ENCODE data around the gene NRROS. TPM values are rescaled to one million over a fixed set of nuclear protein-coding genes. Genes with fewer than 3 reads are reported as not detected.
A peak's percentile ranks its signal among the peaks of the same experiment; 100 is the strongest.
"Not testable (repeated sequence)": the region's sequence is repeated elsewhere in the genome, so short reads cannot be mapped to it uniquely, and the experiment has no call there.

The NRROS gene
- total RNA-seq, 1 donor from 2014 or later = 10.0 TPM

DNA sequence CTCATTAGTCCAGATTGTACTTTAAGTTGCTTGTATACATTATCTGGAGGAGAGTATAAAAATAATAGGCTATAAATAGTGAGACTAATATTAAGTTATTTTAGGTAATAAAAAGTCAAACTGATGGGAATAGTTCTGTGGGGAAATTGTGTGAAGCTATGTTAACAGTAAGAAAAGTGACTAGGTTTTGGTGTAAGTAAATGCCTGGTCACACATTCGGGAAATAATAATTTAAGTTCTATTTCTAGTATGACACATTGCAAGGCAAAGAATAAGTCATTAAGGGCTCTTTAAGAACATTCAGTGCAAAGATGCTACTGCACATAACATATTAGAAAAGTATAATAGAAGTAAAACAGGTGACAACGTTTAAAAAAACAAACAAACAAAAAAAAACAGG, 18.8 kb upstream of the NRROS start:
- no peak for DNase-seq (ENCODE audit: low spot score)
- ATAC-seq = no peak
- intact Hi-C loops (cut with DNase I) = no loop called here

DNA sequence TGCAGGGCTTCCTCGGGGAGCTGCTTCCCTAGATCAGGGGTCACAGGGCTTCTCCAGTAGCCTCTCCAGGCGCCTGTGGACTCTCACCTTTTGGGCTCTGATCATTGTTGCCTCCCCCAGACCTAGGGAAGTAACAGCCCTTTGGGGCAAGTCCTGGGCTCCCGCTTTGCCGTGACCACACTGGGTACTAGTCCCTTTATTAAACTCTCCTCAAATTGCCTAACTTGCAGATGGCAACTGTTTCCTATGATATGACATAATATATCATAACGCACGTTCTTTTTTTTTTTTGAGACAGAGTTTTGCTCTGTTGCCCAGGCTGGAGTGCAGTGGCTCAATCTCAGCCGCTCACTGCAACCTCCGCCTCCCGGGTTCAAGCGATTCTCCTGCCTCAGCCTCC, 17.9 kb upstream of the NRROS start:
- DNase-seq (ENCODE audit: low spot score) (no peak), ATAC-seq (no peak)
- intact Hi-C loops (cut with DNase I) = no loop called here

DNA sequence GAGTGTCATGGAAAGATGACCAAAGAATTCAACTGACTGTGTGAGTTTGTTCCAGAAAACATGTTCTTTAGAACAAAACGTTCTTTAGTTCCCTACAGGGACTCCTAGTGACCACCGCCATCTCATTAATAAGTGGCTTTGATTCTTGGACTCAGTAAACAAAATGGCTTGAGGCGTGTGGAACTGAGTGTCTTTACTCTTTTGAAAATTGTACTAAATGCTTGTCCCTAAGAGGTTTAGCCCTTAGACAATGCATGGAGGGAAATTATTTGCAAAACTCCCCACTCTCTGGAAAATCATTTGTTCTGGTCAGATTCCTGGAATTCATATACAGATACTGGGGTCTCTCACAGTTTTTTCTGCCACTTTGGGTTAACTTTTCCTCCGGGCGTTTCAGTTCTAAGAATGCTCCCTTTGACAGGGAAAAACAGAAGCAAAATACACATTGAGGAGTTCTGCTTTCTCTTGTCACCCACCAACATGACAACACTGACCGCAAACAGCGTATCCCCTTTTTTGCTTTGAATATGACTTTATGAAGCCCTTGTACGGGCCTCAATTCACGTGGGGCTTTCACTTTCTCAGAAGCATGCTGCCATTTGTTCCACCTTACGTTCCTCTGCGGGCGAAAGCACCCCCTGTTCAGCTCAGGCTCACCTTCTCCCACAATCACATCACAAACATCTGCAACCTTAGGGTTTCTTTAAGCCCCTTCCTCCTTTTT, 15.3 kb upstream of the NRROS start:
- ATAC-seq (peak; percentile 80), DNase-seq (ENCODE audit: low spot score) (no peak)
- intact Hi-C loops (cut with DNase I) = no loop called here

DNA sequence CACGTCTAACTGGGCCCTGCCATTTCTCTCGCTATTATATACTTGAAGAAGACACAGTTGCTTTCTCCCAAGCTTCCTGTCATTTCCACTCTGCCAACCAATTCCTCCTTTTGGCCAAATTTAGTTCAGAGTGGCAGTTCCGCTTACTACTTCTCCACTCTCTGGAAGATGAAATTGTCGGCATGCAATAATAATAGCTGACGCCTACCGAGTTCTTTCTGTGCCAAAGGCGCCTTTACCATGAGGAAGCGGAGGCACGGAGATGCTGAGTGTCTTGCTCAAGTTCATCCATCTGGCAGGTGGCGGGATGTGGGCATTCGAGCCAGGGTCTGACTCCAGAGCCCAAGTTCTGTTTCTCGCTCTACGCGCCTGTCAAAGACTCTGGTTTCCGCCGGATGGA, 14.6 kb upstream of the NRROS start:
- DNase-seq (ENCODE audit: low spot score) (no peak), ATAC-seq (peak; percentile 70)
- intact Hi-C loops (cut with DNase I) = no loop called here

DNA sequence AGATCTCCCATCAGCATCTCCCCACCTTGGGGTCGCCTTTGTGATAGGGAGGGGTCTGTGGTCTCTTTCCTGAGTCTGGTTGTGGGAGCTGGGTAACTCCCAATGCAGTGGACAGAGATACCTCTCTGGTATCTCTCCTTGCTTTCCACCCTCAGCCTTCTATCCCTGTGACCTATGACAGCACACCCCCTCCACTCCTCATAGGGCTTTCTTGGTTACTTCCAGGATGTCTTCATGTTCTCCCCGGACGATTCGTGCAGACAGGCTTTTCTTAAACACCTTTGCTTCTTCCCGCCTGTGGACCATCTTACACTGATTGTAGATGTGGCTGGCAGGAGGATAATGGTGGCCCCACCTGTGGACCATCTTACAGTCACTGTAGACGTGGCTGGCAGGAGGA, 14.2 kb upstream of the NRROS start:
- intact Hi-C loops (cut with DNase I) = no loop called here
- DNase-seq (ENCODE audit: low spot score) (no peak), ATAC-seq (no peak)

DNA sequence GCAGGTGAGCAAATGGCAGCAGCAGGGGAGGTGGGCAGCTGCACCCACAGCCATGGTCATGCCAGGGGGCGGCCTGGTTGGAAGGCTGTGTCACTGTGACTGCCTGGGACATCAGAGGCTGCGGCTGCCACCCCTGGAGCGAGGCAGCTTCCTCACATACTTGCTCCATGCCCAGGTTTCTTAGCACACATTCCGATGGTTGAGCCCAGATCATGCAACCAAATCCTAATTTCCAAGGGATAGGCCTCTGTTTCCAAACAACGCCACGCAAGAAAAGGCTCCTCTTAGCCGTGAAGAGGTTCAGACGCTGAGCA, 11.6 kb upstream of the NRROS start:
- intact Hi-C loops (cut with DNase I) = no loop called here
- ATAC-seq = no peak

DNA sequence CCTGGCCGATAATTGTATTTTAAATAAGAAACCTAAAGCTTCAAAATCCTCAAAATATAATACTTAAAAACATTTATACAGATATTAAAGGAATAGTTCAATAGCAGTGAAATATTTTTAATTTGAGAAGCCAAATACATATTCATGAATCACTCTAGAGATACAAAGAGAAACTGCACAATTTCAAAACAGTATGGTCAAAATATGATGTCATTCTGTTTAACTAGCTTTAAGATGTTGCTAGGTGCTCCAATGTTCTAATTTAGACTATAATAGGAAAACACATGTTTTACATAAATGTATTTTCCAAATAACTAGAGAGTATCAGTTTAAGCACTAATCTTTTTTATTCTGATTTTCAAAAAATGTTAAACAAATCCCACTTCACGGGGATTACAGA, 10.3 kb upstream of the NRROS start:
- no peak for DNase-seq (ENCODE audit: low spot score)
- intact Hi-C loops (cut with DNase I) = no loop called here
- ATAC-seq = no peak

More for the DNA sequence above, 11.6 kb upstream of the NRROS start:
- no peak for DNase-seq (ENCODE audit: low spot score)

DNA sequence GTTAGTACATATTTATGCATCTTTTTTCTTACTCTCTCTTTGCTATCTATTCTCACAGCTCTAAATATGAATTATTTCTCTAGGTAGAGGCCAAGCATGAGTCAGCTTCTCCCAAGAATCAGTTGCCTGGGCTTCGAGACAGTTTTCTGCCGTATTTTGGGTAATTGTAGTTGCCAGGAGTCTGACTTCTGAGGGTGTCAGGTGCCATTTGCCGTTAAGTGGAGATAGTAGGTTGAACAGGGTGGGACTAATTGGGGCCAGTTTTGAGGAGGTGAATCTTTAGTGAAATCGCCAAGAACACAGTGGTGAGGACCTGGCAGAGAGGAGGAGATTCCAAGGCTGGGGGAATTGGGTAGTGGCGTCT, 7.8 kb upstream of the NRROS start:
- DNase-seq (ENCODE audit: low spot score) = no peak
- ATAC-seq = no peak
- intact Hi-C loops (cut with DNase I) = no loop called here

DNA sequence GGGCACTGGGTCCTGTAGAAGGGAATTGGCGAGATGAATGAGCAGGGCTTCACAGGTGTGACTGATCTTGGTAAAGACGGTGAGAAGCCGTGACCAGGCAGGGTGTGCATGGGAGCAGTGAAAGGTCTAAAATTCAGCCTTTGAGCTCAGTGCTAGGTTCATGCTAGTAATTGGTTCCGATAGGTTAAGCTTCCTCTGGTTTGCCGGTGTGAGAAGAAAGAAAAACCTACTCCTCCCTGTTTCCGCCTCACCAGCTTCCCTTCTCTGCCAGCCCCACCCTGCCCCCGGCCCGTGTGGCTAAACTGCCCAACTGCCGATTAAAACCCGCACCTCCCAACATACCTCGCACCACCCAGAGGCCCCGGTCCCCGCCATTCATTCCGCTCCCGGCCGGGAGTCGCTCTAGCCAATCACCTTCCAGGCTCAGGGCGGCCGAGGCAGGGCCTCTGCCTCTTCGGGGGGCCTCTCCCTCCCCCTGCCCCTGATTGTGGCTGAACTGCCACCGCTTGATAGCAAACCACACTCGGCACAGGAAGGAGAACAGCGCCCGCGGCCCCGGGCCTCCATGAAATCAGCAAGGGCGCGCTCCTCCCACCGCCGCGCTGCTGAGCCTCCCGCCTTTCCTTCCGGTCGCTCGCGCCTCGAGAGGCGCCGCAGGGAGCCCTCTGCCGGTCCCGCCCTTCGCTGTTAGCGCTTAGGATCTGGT, 7.3 kb upstream of the NRROS start:
- DNase-seq (ENCODE audit: low spot score) (peak; percentile 88), ATAC-seq (peak; percentile 94)

DNA sequence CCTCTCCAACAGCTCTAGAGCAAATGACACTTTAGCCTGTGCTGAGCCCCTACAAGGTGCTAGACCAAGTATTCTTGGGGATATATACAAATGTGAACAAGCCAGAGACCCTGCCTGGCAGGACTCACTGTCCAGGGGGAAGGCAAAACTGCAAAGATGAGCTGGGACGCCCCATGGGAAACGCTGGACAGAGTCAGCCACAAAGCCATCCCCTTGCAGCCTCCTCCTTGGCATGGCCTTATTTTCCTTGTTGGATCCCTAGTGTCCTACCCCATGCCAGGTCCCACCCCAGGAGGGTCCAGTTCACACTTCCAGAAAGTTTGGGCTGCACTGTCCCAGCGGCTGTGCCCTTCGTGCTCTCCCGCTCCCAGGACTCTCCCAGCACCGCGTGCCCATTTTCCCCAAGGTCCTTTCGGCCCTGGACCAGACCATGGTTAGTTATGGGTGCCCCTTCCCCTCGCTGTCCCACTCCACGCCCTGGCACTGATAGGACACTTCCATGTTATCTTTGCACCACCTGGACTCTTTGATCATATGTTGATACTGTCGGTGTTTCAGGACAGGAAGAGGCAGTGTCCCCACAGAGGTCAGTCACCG, 5.8 kb upstream of the NRROS start:
- intact Hi-C loops (cut with DNase I) = no loop called here
- no peak for DNase-seq (ENCODE audit: low spot score)
- no peak for ATAC-seq

More for the DNA sequence above, 7.3 kb upstream of the NRROS start:
- intact Hi-C loops (cut with DNase I) = no loop called here

DNA sequence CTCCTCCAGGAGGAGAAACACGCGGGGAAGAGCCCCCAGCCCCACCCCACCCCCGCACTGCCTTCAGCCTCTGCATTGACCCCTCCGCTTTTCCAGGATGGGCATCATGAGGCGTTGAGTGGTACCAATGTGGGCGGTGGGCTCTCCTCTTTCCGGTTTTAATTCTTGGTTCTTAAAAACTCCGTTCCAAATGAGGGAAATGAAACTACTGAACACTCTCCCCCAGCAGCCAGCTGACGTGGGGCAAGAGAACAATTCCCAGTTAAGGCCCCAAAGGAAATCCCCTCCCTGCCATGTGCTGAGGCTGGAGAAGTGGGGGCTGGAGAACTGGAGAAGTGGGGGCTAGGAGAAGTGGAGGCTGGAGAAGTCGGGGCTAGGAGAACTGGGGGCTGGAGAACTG, 5.3 kb upstream of the NRROS start:
- intact Hi-C loops (cut with DNase I) = no loop called here
- DNase-seq (ENCODE audit: low spot score) (no peak), ATAC-seq (peak; percentile 26)

DNA sequence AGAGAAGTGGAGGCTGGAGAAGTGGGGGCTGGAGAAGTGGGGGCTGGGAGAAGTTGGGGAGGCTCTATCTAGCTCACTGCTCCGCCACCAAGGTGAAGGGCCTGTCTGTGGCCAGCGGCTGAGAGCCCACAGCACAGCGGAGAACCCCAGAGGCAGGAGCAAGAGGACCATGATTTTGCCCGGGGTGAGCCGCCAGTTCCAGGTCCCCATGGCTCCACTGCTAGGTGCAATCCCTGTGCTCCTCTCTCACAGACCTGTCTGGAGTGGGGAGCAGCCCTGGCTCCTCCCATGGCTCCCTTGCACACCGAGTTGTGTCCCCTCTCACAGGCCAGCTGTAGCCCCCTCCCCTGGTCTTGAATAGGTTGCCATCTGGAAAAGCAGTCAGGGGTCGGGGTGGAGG, 4.7 kb upstream of the NRROS start:
- DNase-seq (ENCODE audit: low spot score) = peak; percentile 34

DNA sequence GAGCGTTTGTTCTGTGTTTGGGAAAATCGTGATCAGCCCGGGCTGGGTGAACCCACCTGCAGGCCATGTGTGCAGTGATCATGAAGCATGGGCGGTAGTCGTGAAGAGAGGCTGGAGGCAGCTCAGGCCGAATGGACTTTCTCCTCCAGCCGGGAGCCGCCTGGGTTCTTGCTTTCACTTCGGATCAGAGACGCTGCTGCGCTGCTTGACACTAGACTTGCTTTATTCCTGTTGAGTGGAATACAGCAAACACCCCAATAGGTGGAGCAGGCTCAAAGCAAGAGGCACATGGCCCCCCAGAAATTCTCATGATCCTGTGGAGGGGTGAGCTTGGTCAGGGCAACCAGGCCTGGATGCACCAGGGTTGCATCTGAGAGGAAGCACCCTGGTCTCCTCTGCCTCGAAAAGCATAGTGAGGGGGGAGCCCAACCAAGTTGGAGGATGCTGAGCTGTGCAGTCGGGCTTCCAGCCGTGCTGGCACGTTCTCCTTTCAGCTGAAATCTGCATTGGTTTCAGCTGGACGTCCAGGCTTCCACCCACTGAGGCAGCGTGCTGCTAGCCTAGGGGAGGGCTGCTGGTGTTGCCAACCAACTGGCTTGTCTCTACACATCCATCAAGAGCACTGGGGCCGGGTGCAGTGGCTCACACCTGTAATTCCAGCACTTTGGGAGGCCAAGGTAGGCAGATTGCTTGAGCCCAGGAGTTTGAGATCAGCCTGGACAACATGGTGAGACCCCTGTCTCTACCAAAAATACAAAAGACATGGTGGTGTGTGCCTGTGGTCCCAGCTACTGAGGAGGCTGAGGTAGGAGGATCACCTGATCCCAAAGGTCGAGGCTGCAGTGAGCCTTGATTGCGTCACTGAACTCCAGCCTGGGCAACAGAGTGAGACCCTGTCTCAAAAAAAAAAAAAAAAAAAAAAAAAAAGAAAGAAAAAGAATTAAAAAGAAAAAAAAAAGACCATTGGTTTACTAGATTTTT, 2.8 kb upstream of the NRROS start:
- intact Hi-C loops (cut with DNase I) = no loop called here
- ATAC-seq (no peak), DNase-seq (ENCODE audit: low spot score) (peak; percentile 57)

More for the DNA sequence above, 4.7 kb upstream of the NRROS start:
- intact Hi-C loops (cut with DNase I) = no loop called here
- ATAC-seq = no peak

DNA sequence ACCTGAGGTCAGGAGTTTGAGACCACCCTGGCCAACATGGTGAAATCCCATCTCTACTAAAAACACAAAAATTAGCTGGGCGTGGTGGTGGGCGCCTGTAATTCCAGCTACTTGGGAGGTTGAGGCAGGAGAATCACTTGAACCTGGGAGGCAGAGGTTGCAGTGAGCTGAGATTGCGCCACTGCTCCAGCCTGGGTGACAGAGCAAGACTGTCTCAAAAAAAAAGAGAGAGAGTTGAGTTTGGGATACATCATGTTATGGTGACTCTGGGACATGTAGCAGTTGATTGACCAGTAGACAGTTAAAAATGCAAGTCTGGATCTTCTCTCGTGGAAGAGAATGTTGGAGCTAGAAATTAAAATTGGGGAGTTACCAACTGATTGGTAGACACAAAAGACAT, 1.6 kb upstream of the NRROS start:
- DNase-seq (ENCODE audit: low spot score); ATAC-seq; intact Hi-C loops (cut with DNase I): not testable (repeated sequence)

DNA sequence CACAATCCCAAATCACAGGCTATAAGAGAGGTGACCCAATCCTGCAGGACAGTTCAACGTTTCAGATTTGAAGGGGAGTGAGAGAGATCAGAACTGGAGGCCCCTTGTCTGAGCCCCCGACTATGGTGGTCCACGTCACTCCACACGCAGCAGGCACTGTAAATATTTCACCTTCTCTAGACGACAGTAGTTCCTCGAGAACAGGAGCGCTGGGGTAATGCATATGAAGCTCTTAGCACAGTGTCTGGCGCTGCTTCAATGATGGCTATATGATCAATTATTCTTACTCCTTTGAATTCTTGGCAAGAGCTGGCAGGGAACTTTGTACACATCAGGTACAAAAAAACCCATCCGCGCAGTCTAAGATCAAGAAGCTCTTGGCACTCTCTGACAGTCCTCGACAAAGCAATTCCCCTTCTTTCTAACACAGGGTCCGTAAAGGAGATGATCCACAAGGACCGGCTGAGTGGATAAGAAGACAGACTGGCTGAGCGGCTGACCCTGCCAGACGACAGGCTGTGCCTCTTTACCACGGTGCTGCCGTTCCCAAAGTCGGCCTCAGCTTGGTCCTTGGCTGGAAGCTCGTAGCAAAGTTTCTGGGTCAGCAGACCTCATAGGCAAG, 522 bp upstream of the NRROS start:
- intact Hi-C loops (cut with DNase I) = no loop called here
- no peak for ATAC-seq
- no peak for DNase-seq (ENCODE audit: low spot score)

DNA sequence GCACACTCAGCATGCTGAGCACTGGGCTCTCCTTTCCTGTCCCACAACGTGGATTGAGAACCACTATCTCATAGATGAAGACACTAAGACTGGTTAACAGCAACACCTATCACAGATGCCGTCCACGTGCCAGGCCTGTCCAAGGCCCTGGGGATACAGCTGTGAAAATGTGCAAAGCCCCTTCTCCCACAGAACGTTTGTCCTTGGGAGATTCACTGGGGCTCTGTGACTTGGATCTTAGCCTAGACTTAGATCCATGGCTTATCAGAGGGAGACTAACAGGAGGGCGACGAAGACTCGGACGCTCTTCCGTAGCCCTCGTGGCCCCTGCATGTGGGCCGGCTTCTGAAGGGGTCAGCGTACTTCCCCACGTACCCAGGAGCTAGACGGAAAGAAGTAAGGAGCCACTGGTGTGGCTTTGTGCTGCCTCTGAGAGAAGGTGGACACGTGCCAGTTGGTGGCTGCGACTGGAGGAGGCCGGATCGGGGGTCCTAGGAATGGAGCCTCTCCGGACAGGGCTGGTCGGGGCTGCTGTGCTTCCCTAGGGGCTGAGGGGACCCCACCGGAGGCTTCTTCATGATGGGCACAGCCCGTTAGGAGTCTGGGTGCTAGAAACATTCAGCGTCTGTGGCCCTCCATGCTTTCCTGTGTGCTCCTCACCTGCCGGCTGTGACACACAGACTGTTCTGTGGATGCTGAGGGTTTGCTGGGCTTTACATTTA, 964 bp downstream of the NRROS start:
- no peak for ATAC-seq
- intact Hi-C loops (cut with DNase I) = no loop called here
- peak; percentile 37 for DNase-seq (ENCODE audit: low spot score)

DNA sequence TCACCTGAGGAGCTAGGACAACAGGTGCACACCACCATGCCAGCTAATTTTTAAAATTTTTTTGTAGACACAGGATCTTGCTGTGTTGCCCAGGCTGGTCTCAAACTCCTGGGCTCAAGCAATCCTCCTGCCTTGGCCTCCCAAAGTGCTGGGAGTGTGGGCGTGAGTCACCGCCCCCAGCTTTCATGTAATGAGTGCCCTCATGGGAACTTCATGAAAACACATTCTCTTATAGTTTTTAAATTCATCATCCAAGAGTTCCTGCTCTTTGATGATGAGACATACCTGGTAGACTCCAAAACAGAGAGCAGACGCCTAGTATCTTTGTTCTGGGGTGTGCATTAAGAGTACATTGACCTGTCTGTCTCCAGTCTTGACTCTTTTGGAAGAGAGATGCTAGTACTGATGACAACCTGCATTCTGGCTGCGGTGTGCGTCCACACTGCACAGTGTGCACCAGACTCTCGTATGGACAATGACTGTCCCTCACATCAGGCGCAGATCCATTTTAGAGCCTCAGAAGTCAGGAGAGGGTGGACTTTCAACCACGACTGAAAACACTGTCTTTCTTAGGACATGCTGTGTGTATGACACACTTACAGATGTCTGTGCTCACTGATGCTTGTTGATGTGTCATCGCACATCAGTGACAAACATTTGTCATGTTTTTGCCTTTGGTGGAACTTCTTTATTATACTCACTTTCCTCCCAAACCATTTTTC, 2.0 kb downstream of the NRROS start:
- ATAC-seq = no peak
- intact Hi-C loops (cut with DNase I) = no loop called here
- no peak for DNase-seq (ENCODE audit: low spot score)

DNA sequence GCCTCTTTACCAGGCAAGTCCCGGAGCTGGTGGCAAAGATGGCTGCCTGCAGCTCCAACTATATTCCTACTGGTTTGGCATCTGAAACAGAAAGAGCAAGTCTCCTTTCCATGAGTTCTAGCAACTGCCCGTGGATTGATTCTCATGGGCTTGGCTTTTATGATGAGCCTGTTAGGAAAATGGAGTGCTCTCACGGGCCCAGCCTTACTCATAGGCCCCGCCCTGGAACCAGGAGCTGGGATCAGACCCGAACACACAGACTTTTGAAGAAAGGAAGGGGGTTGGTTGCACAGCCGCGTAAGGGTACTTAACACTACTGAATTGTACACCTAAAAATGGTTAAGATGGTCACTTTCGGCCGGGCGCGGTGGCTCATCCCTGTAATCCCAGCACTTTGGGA, 2.9 kb downstream of the NRROS start:
- DNase-seq (ENCODE audit: low spot score) = peak; percentile 45
- intact Hi-C loops (cut with DNase I) = no loop called here

More for the DNA sequence above, 2.9 kb downstream of the NRROS start:
- no peak for ATAC-seq
